GM23338 (cell line): ENCODE measurements around the gene JARID2. TPM values are rescaled to one million over a fixed set of nuclear protein-coding genes. Genes with fewer than 3 reads are reported as not detected.

Experiments
- ATAC-seq: fragments of 200-7000 bp; cut with Tn5 transposase; 3 replicates; pipeline ENCODE4 v1.9.1; 2020
- DNase-seq: peaks from one replicate; pipeline ENCODE4 v3.0.0-alpha.2; 2015; ENCODE audit warnings: low spot score
- H2AFZ ChIP-seq: fragments of 200-600 bp; sonication (generic); 2 replicates; pipeline ENCODE4 v1.8.0; 2016; ENCODE audit warnings: antibody characterized with exemption, mild to moderate bottlenecking, moderate library complexity
- H3F3A ChIP-seq: fragments of 200-600 bp; sonication (generic); replicated peaks from 2 replicates; pipeline ENCODE4 v1.8.0; 2017; ENCODE audit warnings: antibody characterized with exemption, mixed run types, low read depth
- H3K27ac ChIP-seq: fragments of 200-600 bp; sonication (generic); 2 replicates; pipeline ENCODE4 v1.6.1; 2016; ENCODE audit warnings: low read depth
- H3K27me3 ChIP-seq: fragments of 200-600 bp; sonication (generic); 2 replicates; pipeline ENCODE4 v1.8.0; 2016; ENCODE audit warnings: mild to moderate bottlenecking, mixed run types, moderate library complexity; ENCODE audit not compliant: insufficient read depth
- H3K36me3 ChIP-seq: fragments of 200-600 bp; sonication (generic); 2 replicates; pipeline ENCODE4 v1.8.0; 2016; ENCODE audit warnings: mild to moderate bottlenecking; ENCODE audit not compliant: insufficient read depth
- H3K4me1 ChIP-seq: fragments of 200-600 bp; sonication (generic); 2 replicates; pipeline ENCODE4 v1.8.0; 2016; ENCODE audit warnings: mild to moderate bottlenecking, moderate library complexity; ENCODE audit not compliant: insufficient read depth
- H3K4me2 ChIP-seq: fragments of 200-600 bp; sonication (generic); 2 replicates; pipeline ENCODE4 v1.7.1; 2017; ENCODE audit warnings: mixed run types
- H3K4me3 ChIP-seq: fragments of 200-600 bp; sonication (generic); 2 replicates; pipeline ENCODE4 v1.6.1; 2016; ENCODE audit warnings: mixed run types
- H3K79me2 ChIP-seq: fragments of 200-600 bp; sonication (generic); replicated peaks from 2 replicates; pipeline ENCODE4 v1.8.0; 2017; ENCODE audit warnings: mild to moderate bottlenecking; ENCODE audit not compliant: insufficient read depth
- H3K9me2 ChIP-seq: fragments of 200-600 bp; sonication (generic); 2 replicates; pipeline ENCODE4 v1.8.0; 2017; ENCODE audit not compliant: insufficient read depth
- H4K20me1 ChIP-seq: fragments of 200-600 bp; sonication (generic); replicated peaks from 2 replicates; pipeline ENCODE4 v1.8.0; 2017; ENCODE audit warnings: mild to moderate bottlenecking; ENCODE audit not compliant: insufficient read depth
- H3K27ac Mint-ChIP-seq: 2 replicates; pipeline ENCODE4 v1.8.0; 2020; ENCODE audit warnings: inconsistent platforms, mild to moderate bottlenecking, moderate library complexity, mixed read lengths
- H3K27me3 Mint-ChIP-seq: 3 replicates; pipeline ENCODE4 v1.8.0; 2022; ENCODE audit warnings: low read depth, mild to moderate bottlenecking, moderate library complexity, mixed read lengths, inconsistent platforms; ENCODE audit not compliant: insufficient read depth, poor library complexity
- H3K36me3 Mint-ChIP-seq: 3 replicates; pipeline ENCODE4 v1.8.0; 2021; ENCODE audit warnings: low read depth, mild to moderate bottlenecking, inconsistent platforms, moderate library complexity, mixed read lengths
- H3K4me1 Mint-ChIP-seq: 3 replicates; pipeline ENCODE4 v1.8.0; 2020; ENCODE audit warnings: mild to moderate bottlenecking, inconsistent platforms, mixed read lengths
- H3K4me3 Mint-ChIP-seq: 3 replicates; pipeline ENCODE4 v1.8.0; 2021; ENCODE audit warnings: moderate library complexity, mild to moderate bottlenecking, inconsistent platforms, mixed read lengths
- H3K9me3 Mint-ChIP-seq: 3 replicates; pipeline ENCODE4 v1.8.0; 2020; ENCODE audit warnings: moderate library complexity, mild to moderate bottlenecking, inconsistent platforms, mixed read lengths
- CREB1 ChIP-seq: fragments of 250-450 bp; sonication (Bioruptor Pico); IDR thresholded peaks from 2 replicates; pipeline ENCODE4 v1.5.0; 2020; ENCODE audit warnings: low read depth, mild to moderate bottlenecking, moderate library complexity
- EZH2 ChIP-seq: fragments of 200-600 bp; sonication (generic); IDR thresholded peaks from one replicate; pipeline ENCODE4 v1.8.0; 2017; ENCODE audit warnings: antibody characterized with exemption, mild to moderate bottlenecking, low read depth; ENCODE audit not compliant: unreplicated experiment
- EZH2phosphoT487 ChIP-seq: fragments of 200-600 bp; sonication (generic); IDR thresholded peaks from one replicate; pipeline ENCODE4 v1.8.1; 2018; ENCODE audit warnings: antibody characterized with exemption; ENCODE audit not compliant: unreplicated experiment
- JUNB ChIP-seq: IDR thresholded peaks from one replicate; pipeline ENCODE4 v1.6.1; 2016; ENCODE audit warnings: antibody characterized with exemption; ENCODE audit not compliant: unreplicated experiment
- NANOG ChIP-seq: IDR thresholded peaks from 2 replicates; pipeline ENCODE4 v1.6.1; 2016; ENCODE audit warnings: antibody characterized with exemption, borderline replicate concordance
- STAT1 ChIP-seq: IDR thresholded peaks from one replicate; pipeline ENCODE4 v1.6.1; 2016; ENCODE audit warnings: antibody characterized with exemption; ENCODE audit not compliant: unreplicated experiment
- ZNF114 ChIP-seq: fragments of 250-450 bp; sonication (Bioruptor Pico); IDR thresholded peaks from 2 replicates; pipeline ENCODE4 v1.5.0; 2020; ENCODE audit warnings: mild to moderate bottlenecking, moderate library complexity
- ZNF331 ChIP-seq: fragments of 250-450 bp; sonication (Bioruptor Pico); IDR thresholded peaks from 2 replicates; pipeline ENCODE4 v1.5.0; 2020; ENCODE audit warnings: low read depth, mild to moderate bottlenecking, moderate library complexity
- polyA plus RNA-seq: library from polyadenylated mRNA; unstranded; fragments of >200 nt; fragmentation: Nextera tagmentation; extraction: Ambion mirVana; gene quantifications from 2 replicates; pipeline ENCODE4 v1.2.1, GENCODE V29; 2016
- total RNA-seq: library from RNA; depleted of rRNA; stranded (reverse); fragments of >200 nt; shearing (Covaris generic); gene quantifications from 2 replicates; pipeline ENCODE4 v1.2.3, GENCODE V29; 2014
- TF ChIP-seq, protein P1 (sequence below): IDR thresholded peaks from 2 replicates; pipeline ENCODE4 v1.6.1; 2016; ENCODE audit warnings: antibody characterized with exemption

Gene JARID2
- total and polyA plus RNA-seq, 2 experiments from 2014 or later = 92.8 to 196 TPM

DNA sequence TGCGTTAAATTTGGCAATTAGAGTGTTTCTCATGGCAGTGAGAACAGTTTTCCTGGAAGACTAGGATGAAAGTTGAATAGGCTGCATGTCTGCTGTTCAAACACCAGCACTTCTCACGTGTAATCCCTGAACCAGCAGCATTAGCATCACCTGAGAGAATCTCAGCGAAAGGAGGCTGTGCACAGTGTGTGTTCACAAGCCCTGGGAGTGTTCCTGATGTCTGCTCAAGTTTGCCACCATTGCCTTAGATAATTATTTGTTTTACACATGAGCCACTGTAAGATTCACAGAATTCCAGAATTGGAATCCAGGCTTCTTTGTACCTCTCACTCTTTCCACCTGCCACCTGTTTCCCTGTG, 117.3 kb downstream of the JARID2 start:
- Histone ChIP-seq H3K4me1 (peaks cover 97% of the 10 kb centered on the region), H3K4me3 (no peak overlapping the region), H3K4me2 (peak overlapping the region; percentile 50), H3K79me2 (peaks cover 100% of the 10 kb centered on the region), H3K36me3 (no peaks in the 10 kb centered on the region), H3K9me2 (no peaks in the 10 kb centered on the region), H3F3A (peaks cover 18% of the 10 kb centered on the region), H3K27me3 (no peaks in the 10 kb centered on the region), H2AFZ (no peak overlapping the region), H3K27ac (0 out of 2 replicates have a peak overlapping the region, but pooled peaks have one; percentile 29), H4K20me1 (peaks cover 98% of the 10 kb centered on the region)
- H3K9me3 Mint-ChIP-seq = no peaks in the 10 kb centered on the region
- H3K27ac Mint-ChIP-seq = no peak overlapping the region
- H3K4me1 Mint-ChIP-seq = peaks cover 18% of the 10 kb centered on the region
- peaks cover 3% of the 10 kb centered on the region; the same call in 1 of the 3 replicates for H3K36me3 Mint-ChIP-seq
- no peak; the same call in 2 of the 3 replicates for ATAC-seq
- peaks cover 20% of the 10 kb centered on the region for H3K27me3 Mint-ChIP-seq
- TF ChIP-seq CREB1 (CRISPR knock-in tag) = no peak
- no peak overlapping the region for H3K4me3 Mint-ChIP-seq
- DNase-seq = no peak

- Histone ChIP-seq H3K27me3 (no peaks in the 10 kb centered on the region), H3K27ac (0 out of 2 replicates have a peak overlapping the region, but pooled peaks have one; percentile 29), H3K9me2 (no peaks in the 10 kb centered on the region), H3K4me1 (peaks cover 97% of the 10 kb centered on the region), H3K36me3 (no peaks in the 10 kb centered on the region), H4K20me1 (peaks cover 98% of the 10 kb centered on the region), H3K79me2 (peaks cover 100% of the 10 kb centered on the region), H3F3A (peaks cover 20% of the 10 kb centered on the region), H2AFZ (no peak overlapping the region), H3K4me3 (no peak overlapping the region), H3K4me2 (peak overlapping the region; percentile 50)
- Mint-ChIP-seq H3K4me1 (peaks cover 12% of the 10 kb centered on the region), H3K36me3 (peaks cover 3% of the 10 kb centered on the region; the same call in 1 of the 3 replicates), H3K9me3 (no peaks in the 10 kb centered on the region), H3K27me3 (peaks cover 14% of the 10 kb centered on the region), H3K4me3 (no peak overlapping the region), H3K27ac (no peak overlapping the region; the same call in 1 of the 2 replicates)
- DNase-seq = peak; percentile 44
- no peak for TF ChIP-seq EZH2
- TF ChIP-seq EZH2phosphoT487 = no peak
- no peak for TF ChIP-seq ZNF331 (CRISPR knock-in tag)
- no peak for TF ChIP-seq JUNB
- TF ChIP-seq, protein P1, sequence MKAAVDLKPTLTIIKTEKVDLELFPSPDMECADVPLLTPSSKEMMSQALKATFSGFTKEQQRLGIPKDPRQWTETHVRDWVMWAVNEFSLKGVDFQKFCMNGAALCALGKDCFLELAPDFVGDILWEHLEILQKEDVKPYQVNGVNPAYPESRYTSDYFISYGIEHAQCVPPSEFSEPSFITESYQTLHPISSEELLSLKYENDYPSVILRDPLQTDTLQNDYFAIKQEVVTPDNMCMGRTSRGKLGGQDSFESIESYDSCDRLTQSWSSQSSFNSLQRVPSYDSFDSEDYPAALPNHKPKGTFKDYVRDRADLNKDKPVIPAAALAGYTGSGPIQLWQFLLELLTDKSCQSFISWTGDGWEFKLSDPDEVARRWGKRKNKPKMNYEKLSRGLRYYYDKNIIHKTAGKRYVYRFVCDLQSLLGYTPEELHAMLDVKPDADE = no peak
- no peak for TF ChIP-seq NANOG
- no peak for TF ChIP-seq STAT1
- no peak for TF ChIP-seq ZNF114 (CRISPR knock-in tag)
- peak; percentile 31 for ATAC-seq
Observed at GRCh38 chr6:15363523-15364400, 117.9 kb downstream of the JARID2 start.
